SK-N-SH (cell line): ENCODE results near the gene KMT2C. TPM values are rescaled to one million over a fixed set of nuclear protein-coding genes. Genes with fewer than 3 reads are reported as not detected.
"Not testable (repeated sequence)": the region's sequence is repeated elsewhere in the genome, so short reads cannot be mapped to it uniquely, and the experiment has no call there.

ENCODE experiments used
- CTCF ChIA-PET: fragments of 300-600, 350-600 bp; formaldehyde crosslinking; extraction: SDS; loops from one replicate; lab custom pipeline; 2021; lab: Yijun Ruan, JAX
- POLR2A ChIA-PET: fragments of 350-600 bp; sonication (Branson Sonifier 250); formaldehyde crosslinking; extraction: SDS; loops from one replicate; lab custom pipeline; 2020; ENCODE audit warnings: antibody characterized with exemption, inconsistent platforms; lab: Yijun Ruan, JAX
- DNase-seq: peaks from one replicate; pipeline ENCODE4 v3.0.0; 2012
- H2AFZ ChIP-seq: fragments of 200-600 bp; sonication (generic); 2 replicates; pipeline ENCODE4 v1.8.1; 2016; ENCODE audit warnings: antibody characterized with exemption, mild to moderate bottlenecking, low read depth
- H3F3A ChIP-seq: fragments of 200-600 bp; sonication (generic); replicated peaks from 2 replicates; pipeline ENCODE3; 2016; ENCODE audit warnings: antibody characterized with exemption, mild to moderate bottlenecking; ENCODE audit not compliant: insufficient read depth
- H3K27ac ChIP-seq, 2 experiments: fragments of 200-500 bp in 1 of 2; fragments of 200-600 bp in 1 of 2; sonication (Bioruptor generic) in 1 of 2; sonication (generic), shearing (Covaris generic) in 1 of 2; 2 replicates each; pipeline versions ENCODE4 v1.5.1 to v1.6.1; 2014 to 2016; ENCODE audit warnings: low read depth in 2 of 2, inconsistent platforms in 1 of 2, low read length in 1 of 2, mild to moderate bottlenecking in 1 of 2, mixed read lengths in 1 of 2
- H3K27me3 ChIP-seq: fragments of 200-600 bp; sonication (generic), shearing (Covaris generic); 2 replicates; pipeline ENCODE4 v1.6.1; 2016; ENCODE audit warnings: mixed run types; ENCODE audit not compliant: insufficient read depth
- H3K36me3 ChIP-seq, 2 experiments: fragments of 200-500 bp in 1 of 2; fragments of 200-600 bp in 1 of 2; sonication (Bioruptor generic) in 1 of 2; sonication (generic) in 1 of 2; replicated peaks in 1 of 2; 2 replicates each; pipeline versions ENCODE3 to v1.5.1; 2014 to 2016; ENCODE audit warnings: low read length in 1 of 2, mild to moderate bottlenecking in 1 of 2; ENCODE audit not compliant: insufficient read depth in 2 of 2, control insufficient read depth in 1 of 2
- H3K4me1 ChIP-seq, 2 experiments: fragments of 200-500 bp in 1 of 2; fragments of 200-600 bp in 1 of 2; sonication (Bioruptor generic) in 1 of 2; sonication (generic), shearing (Covaris generic) in 1 of 2; 2 replicates each; pipeline versions ENCODE4 v1.5.1 to v1.6.1; 2014 to 2016; ENCODE audit warnings: low read depth in 1 of 2, low read length in 1 of 2, mixed run types in 1 of 2; ENCODE audit not compliant: insufficient read depth in 2 of 2, control insufficient read depth in 1 of 2
- H3K4me2 ChIP-seq: fragments of 200-600 bp; sonication (generic), shearing (Covaris generic); 2 replicates; pipeline ENCODE4 v1.6.1; 2017; ENCODE audit warnings: mixed run types
- H3K4me3 ChIP-seq, 2 experiments: fragments of 200-500 bp in 1 of 2; fragments of 200-600 bp in 1 of 2; sonication (Bioruptor generic) in 1 of 2; sonication (generic), shearing (Covaris generic) in 1 of 2; 2 replicates each; pipeline versions ENCODE4 v1.5.1 to v1.8.1; 2014 to 2016; ENCODE audit warnings: low read depth in 2 of 2, inconsistent platforms in 1 of 2, low read length in 1 of 2, mild to moderate bottlenecking in 1 of 2, mixed read lengths in 1 of 2, moderate library complexity in 1 of 2
- H3K79me2 ChIP-seq: fragments of 200-600 bp; sonication (generic); 2 replicates; pipeline ENCODE4 v1.8.1; 2017; ENCODE audit warnings: mild to moderate bottlenecking; ENCODE audit not compliant: insufficient read depth
- H3K9ac ChIP-seq: fragments of 200-600 bp; sonication (generic); 2 replicates; pipeline ENCODE4 v1.6.1; 2017; ENCODE audit warnings: mixed run types
- H3K9me2 ChIP-seq: fragments of 200-600 bp; sonication (generic); 2 replicates; pipeline ENCODE4 v1.6.1; 2017; ENCODE audit warnings: mixed run types
- H3K9me3 ChIP-seq: fragments of 200-600 bp; sonication (generic); 2 replicates; pipeline ENCODE4 v1.6.1; 2017; ENCODE audit warnings: mixed run types, mild to moderate bottlenecking, moderate library complexity
- H4K20me1 ChIP-seq: fragments of 200-600 bp; sonication (generic); 2 replicates; pipeline ENCODE4 v1.6.1; 2017; ENCODE audit warnings: mild to moderate bottlenecking, mixed run types; ENCODE audit not compliant: insufficient read depth
- CTCF ChIP-seq: fragments of 200-600 bp; sonication (generic); IDR thresholded peaks from 2 replicates; pipeline ENCODE4 v1.6.1; 2017; ENCODE audit warnings: antibody characterized with exemption, mild to moderate bottlenecking, moderate library complexity
- FOSL2 ChIP-seq: IDR thresholded peaks from 2 replicates; pipeline ENCODE4 v1.4.0; 2012; ENCODE audit warnings: low read depth, mild to moderate bottlenecking, moderate library complexity, borderline replicate concordance
- GABPA ChIP-seq: IDR thresholded peaks from 2 replicates; pipeline ENCODE4 v1.4.0; 2012; ENCODE audit warnings: low read depth, mild to moderate bottlenecking
- MEF2A ChIP-seq: IDR thresholded peaks from 2 replicates; pipeline ENCODE4 v1.4.0; 2012; ENCODE audit warnings: low read depth, borderline replicate concordance
- REST ChIP-seq: IDR thresholded peaks from 2 replicates; pipeline ENCODE4 v1.6.1; 2012; ENCODE audit warnings: mild to moderate bottlenecking, low read depth, low read length, moderate library complexity
- TAF1 ChIP-seq: IDR thresholded peaks from 2 replicates; pipeline ENCODE4 v1.6.1; 2012; ENCODE audit warnings: low read depth, mild to moderate bottlenecking, low read length, moderate library complexity, borderline replicate concordance
- ZBTB33 ChIP-seq: IDR thresholded peaks from 2 replicates; pipeline ENCODE4 v1.4.0; 2012; ENCODE audit warnings: low read depth, borderline replicate concordance
- WGBS: methylation state at CpG from one replicate; pipeline ENCODE4 v1.1.6; 2017; ENCODE audit warnings: low lambda C conversion rate; 5-methylcytosine and 5-hydroxymethylcytosine counted together
- polyA plus RNA-seq, 3 experiments: library from polyadenylated mRNA; depleted of rRNA; stranded (reverse); fragments of >200 nt; gene quantifications; 2 replicates each; pipeline ENCODE4 v1.2.3, GENCODE V29; 2012
- TF ChIP-seq, protein P1 (sequence below): fragments of 150-350 bp; IDR thresholded peaks from 2 replicates; pipeline ENCODE4 v1.6.1; 2017; ENCODE audit warnings: antibody characterized with exemption, low read length, low read depth, borderline replicate concordance

KMT2C gene
- polyA plus RNA-seq, 1 of the 3 experiments (the other 2 are of a cell fraction), result 8.0 TPM

DNA sequence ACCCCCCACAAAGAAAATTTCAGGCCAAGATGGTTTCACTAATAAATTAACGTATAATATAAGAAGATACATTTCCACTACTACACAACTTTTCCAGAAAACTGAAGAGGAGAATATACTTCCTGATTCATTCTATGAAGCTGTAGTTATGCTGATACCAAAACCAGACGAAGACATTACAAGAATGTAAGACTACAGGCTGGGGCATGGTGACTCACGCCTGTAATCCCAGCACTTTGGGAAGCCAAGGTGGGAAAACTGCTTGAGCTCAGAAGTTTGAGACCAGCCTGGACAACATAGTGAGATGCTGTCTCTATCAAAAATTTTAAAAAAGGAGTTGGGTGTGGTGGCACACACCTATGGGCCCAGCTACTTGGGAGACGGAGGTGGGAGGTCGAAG lies 201.4 kb downstream of the KMT2C start:
- H3K4me2 ChIP-seq, H3F3A ChIP-seq, H4K20me1 ChIP-seq, POLR2A ChIA-PET, H3K4me3 ChIP-seq, H3K4me1 ChIP-seq, H2AFZ ChIP-seq, H3K27me3 ChIP-seq, H3K9me2 ChIP-seq, H3K9ac ChIP-seq, H3K79me2 ChIP-seq, H3K9me3 ChIP-seq, DNase-seq: not testable (repeated sequence)
- Histone ChIP-seq H3K36me3 (peaks cover 10 to 41% of the 10 kb centered on the region in 2 experiments), H3K27ac (peak overlapping the region in 1 of 2 experiments; percentile 6; a peak in 1 of 4 replicates)
- TF ChIP-seq FOSL2, result peak; percentile 31; the same call in 1 of the 2 replicates
- CTCF ChIA-PET, result interaction anchor here (0.6 kb wide), 1 partner anchor 1592 kb away, joined by 3 read pairs; no protein-coding TSS in a partner anchor
- WGBS, result 86% methylated on average over 5 of the region's 5 CpGs

- no peak for DNase-seq
- ChIA-PET CTCF (no interaction called here), POLR2A (no interaction called here)
- Histone ChIP-seq H3K79me2 (peaks cover 6% of the 10 kb centered on the region; the same call in 1 of the 2 replicates), H3K9me2 (no peaks in the 10 kb centered on the region), H3K4me2 (no peak overlapping the region), H3K27ac (no peak overlapping the region), H3K4me3 (no peak overlapping the region), H3K27me3 (no peaks in the 10 kb centered on the region), H4K20me1 (no peaks in the 10 kb centered on the region), H3K9ac (no peak overlapping the region), H3F3A (no peaks in the 10 kb centered on the region), H3K4me1 (no peaks in the 10 kb centered on the region), H3K36me3 (peaks cover 24 to 48% of the 10 kb centered on the region in 2 experiments), H2AFZ (no peak overlapping the region), H3K9me3 (no peaks in the 10 kb centered on the region)
- TF ChIP-seq ZBTB33 (no peak), CTCF (no peak), REST (no peak), GABPA (no peak), TAF1 (no peak), MEF2A (no peak)
- TF ChIP-seq, protein P1, sequence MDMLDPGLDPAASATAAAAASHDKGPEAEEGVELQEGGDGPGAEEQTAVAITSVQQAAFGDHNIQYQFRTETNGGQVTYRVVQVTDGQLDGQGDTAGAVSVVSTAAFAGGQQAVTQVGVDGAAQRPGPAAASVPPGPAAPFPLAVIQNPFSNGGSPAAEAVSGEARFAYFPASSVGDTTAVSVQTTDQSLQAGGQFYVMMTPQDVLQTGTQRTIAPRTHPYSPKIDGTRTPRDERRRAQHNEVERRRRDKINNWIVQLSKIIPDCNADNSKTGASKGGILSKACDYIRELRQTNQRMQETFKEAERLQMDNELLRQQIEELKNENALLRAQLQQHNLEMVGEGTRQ, result no peak
Measured at GRCh38 chr7:152231089-152231488, 204.7 kb downstream of the KMT2C start.

GRCh38 chr7:152219556-152219955 lies 216.2 kb downstream of the KMT2C start:
- H4K20me1 ChIP-seq, H3K4me3 ChIP-seq, H3K9me2 ChIP-seq, H3K27ac ChIP-seq, POLR2A ChIA-PET, H3K79me2 ChIP-seq, H3K9ac ChIP-seq, H3F3A ChIP-seq, H2AFZ ChIP-seq, H3K9me3 ChIP-seq, CTCF ChIA-PET, H3K4me2 ChIP-seq, H3K27me3 ChIP-seq, DNase-seq, H3K4me1 ChIP-seq: not testable (repeated sequence)
- WGBS, result 97% methylated on average over 5 of the region's 5 CpGs
- peaks cover 33 to 54% of the 10 kb centered on the region in 2 experiments for H3K36me3 ChIP-seq
